OCI-LY7 (cell line): Measurements from ENCODE around the gene KIF6. TPM values are rescaled to one million over a fixed set of nuclear protein-coding genes. Genes with fewer than 3 reads are reported as not detected.

Source experiments
- BruUV-seq: library from RNA; stranded (reverse); fragments of 400-500 nt; replicated peaks from 2 replicates; lab custom pipeline; 2021; lab: Mats Ljungman, UMichigan
- CTCF ChIA-PET: fragments of 300-600 bp; sonication (Branson Sonifier 250); formaldehyde crosslinking; loops from one replicate; lab custom pipeline; 2022; ENCODE audit warnings: antibody characterized with exemption; ENCODE audit not compliant: unreplicated experiment; lab: Charles Lee
- POLR2A ChIA-PET: fragments of 300-600 bp; sonication (Branson Sonifier 250); formaldehyde crosslinking; loops from one replicate; lab custom pipeline; 2022; ENCODE audit warnings: antibody characterized with exemption; lab: Charles Lee
- DNase-seq: peaks from one replicate; pipeline ENCODE4 v3.0.0-alpha.2; 2015; ENCODE audit warnings: low spot score
- H2AFZ ChIP-seq: fragments of 200-600 bp; sonication (generic), shearing (Covaris generic); 2 replicates; pipeline ENCODE4 v1.6.1; 2014; ENCODE audit warnings: mild to moderate bottlenecking, antibody characterized with exemption, low read length, moderate library complexity
- H3K27ac ChIP-seq: fragments of 200-600 bp; sonication (generic); 2 replicates; pipeline ENCODE4 v1.5.1; 2014; ENCODE audit warnings: mixed run types, low read depth, mild to moderate bottlenecking, moderate library complexity, low read length, inconsistent platforms; ENCODE audit not compliant: poor library complexity, severe bottlenecking
- H3K36me3 ChIP-seq: fragments of 200-600 bp; sonication (generic); 2 replicates; pipeline ENCODE4 v1.6.1; 2014; ENCODE audit warnings: mild to moderate bottlenecking, antibody characterized with exemption, low read length, moderate library complexity, mixed read lengths; ENCODE audit not compliant: insufficient read depth
- H3K4me1 ChIP-seq: fragments of 200-600 bp; sonication (generic); 2 replicates; pipeline ENCODE4 v1.5.1; 2014; ENCODE audit warnings: mild to moderate bottlenecking, low read length; ENCODE audit not compliant: insufficient read depth, poor library complexity, severe bottlenecking
- H3K4me2 ChIP-seq: fragments of 200-600 bp; sonication (generic); 2 replicates; pipeline ENCODE4 v1.6.1; 2014; ENCODE audit warnings: mild to moderate bottlenecking, low read length
- H3K4me3 ChIP-seq: fragments of 200-600 bp; sonication (generic); 2 replicates; pipeline ENCODE4 v1.5.1; 2014; ENCODE audit warnings: mild to moderate bottlenecking, low read depth, low read length; ENCODE audit not compliant: poor library complexity, severe bottlenecking
- H3K79me2 ChIP-seq: fragments of 200-600 bp; sonication (generic); 2 replicates; pipeline ENCODE4 v1.6.1; 2016; ENCODE audit warnings: low read depth, mild to moderate bottlenecking, low read length, moderate library complexity, mixed read lengths; ENCODE audit not compliant: insufficient read depth
- H3K9me2 ChIP-seq: fragments of 200-600 bp; sonication (generic); 2 replicates; pipeline ENCODE4 v1.6.1; 2016; ENCODE audit warnings: mild to moderate bottlenecking, low read length, mixed read lengths; ENCODE audit not compliant: insufficient read depth
- H3K9me3 ChIP-seq: fragments of 200-600 bp; sonication (generic); 2 replicates; pipeline ENCODE4 v1.6.1; 2014; ENCODE audit warnings: mild to moderate bottlenecking, mixed run types, low read length, mixed read lengths
- H4K20me1 ChIP-seq: fragments of 200-600 bp; sonication (generic); 2 replicates; pipeline ENCODE4 v1.6.1; 2014; ENCODE audit warnings: mild to moderate bottlenecking, antibody characterized with exemption, low read length, moderate library complexity, mixed read lengths; ENCODE audit not compliant: insufficient read depth
- CTCF ChIP-seq: fragments of 200-600 bp; sonication (generic); conservative IDR thresholded peaks from 2 replicates; pipeline ENCODE4 v1.5.1; 2014; ENCODE audit warnings: mild to moderate bottlenecking, antibody characterized with exemption, low read length, moderate library complexity, mixed read lengths
- EZH2phosphoT487 ChIP-seq: fragments of 200-600 bp; sonication (generic); IDR thresholded peaks from 2 replicates; pipeline ENCODE4 v1.6.1; 2018; ENCODE audit warnings: low read depth, borderline replicate concordance, mild to moderate bottlenecking, mixed run types, antibody characterized with exemption, low read length, moderate library complexity, mixed read lengths
- intact Hi-C: fragments of 100-400 bp; cut with micrococcal nuclease; formaldehyde crosslinking; loops from one replicate; pipeline ENCODE4 v1.10.0; 2022; ENCODE audit not compliant: unreplicated experiment
- total RNA-seq, 2 experiments: library from RNA; depleted of rRNA in 1 of 2; stranded (reverse); fragments of >200 nt in 1 of 2; shearing (Covaris generic) in 1 of 2; gene quantifications; 2 replicates each; pipeline ENCODE4 v1.2.3, GENCODE V29; 2014 to 2022

The KIF6 gene
- total RNA-seq, 2 experiments from 2014 or later: not detected

GRCh38 chr6:39765508-39766065 is 40.4 kb upstream of the KIF6 start:
- H3K27ac ChIP-seq: no peak overlapping the region
- no peaks in the 10 kb centered on the region for H3K9me2 ChIP-seq
- BruUV-seq: no TSS peak
- H3K4me3 ChIP-seq: no peak overlapping the region
- no peak overlapping the region for H2AFZ ChIP-seq
- no peaks in the 10 kb centered on the region for H3K79me2 ChIP-seq
- no peak for DNase-seq
- no peaks in the 10 kb centered on the region for H3K36me3 ChIP-seq
- H3K4me2 ChIP-seq: no peak overlapping the region
- H3K9me3 ChIP-seq: no peaks in the 10 kb centered on the region
- TF ChIP-seq CTCF: no peak
- TF ChIP-seq EZH2phosphoT487: no peak
- intact Hi-C loops: no loop called here
- no peaks in the 10 kb centered on the region for H3K4me1 ChIP-seq
- ChIA-PET CTCF (no interaction called here), POLR2A (no interaction called here)
- H4K20me1 ChIP-seq: no peaks in the 10 kb centered on the region

GRCh38 chr6:39760226-39760952 is 35.2 kb upstream of the KIF6 start:
- no peaks in the 10 kb centered on the region for H3K36me3 ChIP-seq
- no peak for TF ChIP-seq CTCF
- TF ChIP-seq EZH2phosphoT487: no peak
- no peak overlapping the region for H3K27ac ChIP-seq
- H3K9me2 ChIP-seq: no peaks in the 10 kb centered on the region
- no peaks in the 10 kb centered on the region for H3K9me3 ChIP-seq
- intact Hi-C loops: no loop called here
- BruUV-seq: no TSS peak
- H3K4me1 ChIP-seq: no peaks in the 10 kb centered on the region
- POLR2A ChIA-PET: interaction anchor here (0.6 kb wide), 1 partner anchor 182 kb away, joined by 3 read pairs; no protein-coding TSS in a partner anchor
- no peak for DNase-seq
- no peak overlapping the region for H2AFZ ChIP-seq
- CTCF ChIA-PET: no interaction called here
- no peak overlapping the region for H3K4me3 ChIP-seq
- H3K4me2 ChIP-seq: no peak overlapping the region
- H4K20me1 ChIP-seq: no peaks in the 10 kb centered on the region
- H3K79me2 ChIP-seq: no peaks in the 10 kb centered on the region
